ENCODE data around the gene CDKAL1.

Gene CDKAL1

GRCh38 chr6:20947977-20948376 is 413.7 kb downstream of the CDKAL1 start:
- no peak for TF ChIP-seq CTCF (conservative IDR thresholded peaks at IDR 0.05)
- H3K27ac ChIP-seq: no peak overlapping the region

GRCh38 chr6:20948556-20948955 is 414.3 kb downstream of the CDKAL1 start:
- no peak overlapping the region for H3K27ac ChIP-seq
- no peak for TF ChIP-seq CTCF (conservative IDR thresholded peaks at IDR 0.05)

- TF ChIP-seq CTCF (conservative IDR thresholded peaks at IDR 0.05): no peak
- no peak overlapping the region for H3K27ac ChIP-seq
These were observed 414.9 kb downstream of the CDKAL1 start for GRCh38 chr6:20949138-20949537.

GRCh38 chr6:20952699-20953474 is 418.6 kb downstream of the CDKAL1 start:
- no peak for TF ChIP-seq CTCF (conservative IDR thresholded peaks at IDR 0.05)
- H3K27ac ChIP-seq: no peak overlapping the region

GRCh38 chr6:20954315-20954714 is 420.1 kb downstream of the CDKAL1 start:
- H3K27ac ChIP-seq: peak overlapping the region; percentile 36

GRCh38 chr6:20955131-20955530 is 420.9 kb downstream of the CDKAL1 start:
- peak overlapping the region; percentile 36; the same call in 1 of the 2 replicates for H3K27ac ChIP-seq
- TF ChIP-seq CTCF (conservative IDR thresholded peaks at IDR 0.05): no peak

More at GRCh38 chr6:20954315-20954714, 420.1 kb downstream of the CDKAL1 start:
- TF ChIP-seq CTCF (conservative IDR thresholded peaks at IDR 0.05): no peak

GRCh38 chr6:20955751-20956150 is 421.5 kb downstream of the CDKAL1 start:
- no peak for TF ChIP-seq CTCF (conservative IDR thresholded peaks at IDR 0.05)
- H3K27ac ChIP-seq: no peak overlapping the region
